Neural cell (in vitro differentiated cells): Measurements from ENCODE around the gene CD180. TPM values are rescaled to one million over a fixed set of nuclear protein-coding genes. Genes with fewer than 3 reads are reported as not detected.

ENCODE experiments used
- H2AFZ ChIP-seq: fragments of 200-600, 300-800 bp; sonication (generic), shearing (Covaris generic); 2 replicates; pipeline ENCODE4 v1.6.0; 2014; ENCODE audit warnings: low read depth, mild to moderate bottlenecking, antibody characterized with exemption, low read length, moderate library complexity
- H3F3A ChIP-seq: fragments of 200-600 bp; shearing (Covaris generic); 2 replicates; pipeline ENCODE4 v1.6.1; 2016; ENCODE audit warnings: mild to moderate bottlenecking, moderate library complexity, mixed read lengths, antibody characterized with exemption, low read length; ENCODE audit not compliant: insufficient read depth, poor library complexity, severe bottlenecking
- H3K27ac ChIP-seq: fragments of 200-600, 300-800 bp; sonication (generic), shearing (Covaris generic); 2 replicates; pipeline ENCODE4 v1.5.1; 2014; ENCODE audit warnings: mild to moderate bottlenecking, low read length, moderate library complexity
- H3K27me3 ChIP-seq: fragments of 300-800, 200-600 bp; sonication (generic), shearing (Covaris generic); 2 replicates; pipeline ENCODE4 v1.6.0; 2014; ENCODE audit warnings: mild to moderate bottlenecking, low read depth, low read length, moderate library complexity; ENCODE audit not compliant: insufficient read depth
- H3K36me3 ChIP-seq: fragments of 300-800, 200-600 bp; sonication (generic), shearing (Covaris generic); 2 replicates; pipeline ENCODE4 v1.5.1; 2014; ENCODE audit warnings: mild to moderate bottlenecking, antibody characterized with exemption, low read length, moderate library complexity; ENCODE audit not compliant: insufficient read depth
- H3K4me2 ChIP-seq: fragments of 300-800, 200-600 bp; sonication (generic), shearing (Covaris generic); 2 replicates; pipeline ENCODE4 v1.6.0; 2014; ENCODE audit warnings: mild to moderate bottlenecking, low read length
- H3K4me3 ChIP-seq: fragments of 300-800, 200-600 bp; sonication (generic), shearing (Covaris generic); 2 replicates; pipeline ENCODE4 v1.5.1; 2014; ENCODE audit warnings: mild to moderate bottlenecking, low read length, moderate library complexity
- H3K79me2 ChIP-seq: fragments of 200-600 bp; shearing (Covaris generic); replicated peaks from 2 replicates; pipeline ENCODE4 v1.6.0; 2014; ENCODE audit warnings: mild to moderate bottlenecking, low read length, moderate library complexity; ENCODE audit not compliant: insufficient read depth
- H3K9ac ChIP-seq: fragments of 300-800, 200-600 bp; sonication (generic), shearing (Covaris generic); 2 replicates; pipeline ENCODE4 v1.6.1; 2016; ENCODE audit warnings: mild to moderate bottlenecking, low read length, mixed read lengths
- H3K9me2 ChIP-seq: fragments of 200-600 bp; shearing (Covaris generic); 2 replicates; pipeline ENCODE4 v1.6.1; 2016; ENCODE audit warnings: mild to moderate bottlenecking, low read length, mixed read lengths; ENCODE audit not compliant: insufficient read depth
- H3K9me3 ChIP-seq: fragments of 200-600, 300-800 bp; sonication (generic), shearing (Covaris generic); 2 replicates; pipeline ENCODE4 v1.6.1; 2016; ENCODE audit warnings: mild to moderate bottlenecking, mixed run types, low read length, moderate library complexity, mixed read lengths
- H4K20me1 ChIP-seq: fragments of 200-600 bp; shearing (Covaris generic); 2 replicates; pipeline ENCODE4 v1.6.1; 2016; ENCODE audit warnings: mild to moderate bottlenecking, mixed run types; ENCODE audit not compliant: insufficient read depth
- CTCF ChIP-seq: fragments of 450-650 bp; IDR thresholded peaks from 2 replicates; pipeline ENCODE4 v1.5.1; 2014; ENCODE audit warnings: antibody characterized with exemption, mild to moderate bottlenecking, moderate library complexity; ENCODE audit not compliant: poor library complexity, severe bottlenecking
- EP300 ChIP-seq: fragments of 450-650 bp; conservative IDR thresholded peaks from 2 replicates; pipeline ENCODE4 v1.6.1; 2014; ENCODE audit warnings: antibody characterized with exemption, mild to moderate bottlenecking, moderate library complexity; ENCODE audit not compliant: poor library complexity, severe bottlenecking
- EZH2 ChIP-seq: fragments of 200-600, 300-800 bp; shearing (Covaris generic), sonication (generic); IDR thresholded peaks from 2 replicates; pipeline ENCODE4 v1.6.1; 2014; ENCODE audit warnings: antibody characterized with exemption, low read length, borderline replicate concordance, mild to moderate bottlenecking; ENCODE audit not compliant: insufficient read depth, poor library complexity, severe bottlenecking
- MXI1 ChIP-seq: fragments of 450-650 bp; conservative IDR thresholded peaks from 2 replicates; pipeline ENCODE4 v1.6.1; 2014; ENCODE audit warnings: antibody characterized with exemption, mild to moderate bottlenecking; ENCODE audit not compliant: poor library complexity, severe bottlenecking
- POLR2AphosphoS5 ChIP-seq: IDR thresholded peaks from 2 replicates; pipeline ENCODE4 v1.6.1; 2012
- RAD21 ChIP-seq: fragments of 450-650 bp; conservative IDR thresholded peaks from 2 replicates; pipeline ENCODE4 v1.6.1; 2014; ENCODE audit warnings: antibody characterized with exemption, mild to moderate bottlenecking, moderate library complexity
- REST ChIP-seq: IDR thresholded peaks from 2 replicates; pipeline ENCODE4 v1.6.1; 2012; ENCODE audit warnings: borderline replicate concordance
- SMC3 ChIP-seq: fragments of 450-650 bp; conservative IDR thresholded peaks from 2 replicates; pipeline ENCODE4 v1.6.1; 2014; ENCODE audit warnings: antibody characterized with exemption, mild to moderate bottlenecking, moderate library complexity; ENCODE audit not compliant: poor library complexity
- TAF1 ChIP-seq: IDR thresholded peaks from 2 replicates; pipeline ENCODE4 v1.6.1; 2012; ENCODE audit warnings: low read depth
- polyA plus RNA-seq: library from polyadenylated mRNA; depleted of rRNA; stranded (reverse); fragments of >200 nt; gene quantifications from 2 replicates; pipeline ENCODE4 v1.2.3, GENCODE V29; 2014

CD180 gene
- polyA plus RNA-seq, 1 donor from 2014 or later, result not detected

- Histone ChIP-seq H3F3A (no peaks in the 10 kb centered on the region), H3K27ac (no peak overlapping the region), H3K36me3 (no peaks in the 10 kb centered on the region), H3K9me3 (no peaks in the 10 kb centered on the region), H3K9ac (no peak overlapping the region), H3K27me3 (no peaks in the 10 kb centered on the region), H3K4me2 (no peak overlapping the region), H3K9me2 (no peaks in the 10 kb centered on the region), H4K20me1 (no peaks in the 10 kb centered on the region), H3K79me2 (no peaks in the 10 kb centered on the region), H2AFZ (no peak overlapping the region), H3K4me3 (no peak overlapping the region)
- TF ChIP-seq MXI1 (no peak), TAF1 (no peak), EZH2 (no peak), POLR2AphosphoS5 (no peak), EP300 (no peak), CTCF (no peak), SMC3 (no peak), REST (no peak), RAD21 (no peak)
Observed at GRCh38 chr5:67160985-67161384, 35.6 kb downstream of the CD180 start.

- Histone ChIP-seq H2AFZ (no peak overlapping the region), H3F3A (no peaks in the 10 kb centered on the region)
Observed at GRCh38 chr5:67160272-67160671, 36.3 kb downstream of the CD180 start.

More at GRCh38 chr5:67160272-67160671, 36.3 kb downstream of the CD180 start:
- no peaks in the 10 kb centered on the region for H3K9me3 ChIP-seq
- H3K36me3 ChIP-seq, result no peaks in the 10 kb centered on the region
- no peaks in the 10 kb centered on the region for H4K20me1 ChIP-seq
- no peak overlapping the region for H3K4me3 ChIP-seq
- no peak overlapping the region for H3K9ac ChIP-seq
- no peak for TF ChIP-seq EZH2
- no peak for TF ChIP-seq TAF1
- TF ChIP-seq EP300, result no peak
- TF ChIP-seq CTCF, result no peak
- TF ChIP-seq SMC3, result no peak
- TF ChIP-seq POLR2AphosphoS5, result no peak
- no peaks in the 10 kb centered on the region for H3K27me3 ChIP-seq
- no peak overlapping the region for H3K27ac ChIP-seq
- no peaks in the 10 kb centered on the region for H3K79me2 ChIP-seq
- no peaks in the 10 kb centered on the region for H3K9me2 ChIP-seq
- no peak overlapping the region for H3K4me2 ChIP-seq
